SU-DHL-6 (cell line): ENCODE data around the gene CHCHD2.

Source experiments
- EZH2phosphoT487 ChIP-seq: fragments of 200-600 bp; sonication (generic), shearing (Covaris generic); conservative IDR thresholded peaks from 2 replicates; pipeline ENCODE4 v1.6.1; 2018; ENCODE audit warnings: mild to moderate bottlenecking, antibody characterized with exemption, low read length, moderate library complexity, mixed read lengths
- TF ChIP-seq, protein P1 (sequence below): fragments of 200-600 bp; sonication (generic); IDR thresholded peaks from one replicate; pipeline ENCODE4 v1.5.1; 2017; ENCODE audit warnings: antibody characterized with exemption, mild to moderate bottlenecking, low read length, moderate library complexity; ENCODE audit not compliant: insufficient read depth, poor library complexity, severe bottlenecking

DNA sequence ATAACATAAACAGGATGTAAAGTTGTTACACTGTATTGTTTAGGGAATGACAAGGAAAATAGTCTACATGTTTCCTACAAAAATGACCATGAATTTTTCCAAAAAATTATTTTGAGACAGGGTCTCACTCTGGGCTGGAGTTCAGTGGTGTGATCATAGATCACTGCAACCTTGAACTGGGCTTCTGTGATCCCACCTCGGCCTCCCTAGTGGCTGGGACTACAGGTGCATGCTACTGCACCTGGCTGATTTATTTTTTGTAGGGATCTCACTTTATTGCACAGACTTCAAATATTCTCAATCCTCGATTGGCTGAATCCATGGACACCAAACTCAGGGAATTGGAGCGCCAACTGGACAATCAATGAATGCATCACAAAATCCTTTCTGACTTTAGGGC is 6.6 kb downstream of the CHCHD2 start:
- TF ChIP-seq, protein P1, sequence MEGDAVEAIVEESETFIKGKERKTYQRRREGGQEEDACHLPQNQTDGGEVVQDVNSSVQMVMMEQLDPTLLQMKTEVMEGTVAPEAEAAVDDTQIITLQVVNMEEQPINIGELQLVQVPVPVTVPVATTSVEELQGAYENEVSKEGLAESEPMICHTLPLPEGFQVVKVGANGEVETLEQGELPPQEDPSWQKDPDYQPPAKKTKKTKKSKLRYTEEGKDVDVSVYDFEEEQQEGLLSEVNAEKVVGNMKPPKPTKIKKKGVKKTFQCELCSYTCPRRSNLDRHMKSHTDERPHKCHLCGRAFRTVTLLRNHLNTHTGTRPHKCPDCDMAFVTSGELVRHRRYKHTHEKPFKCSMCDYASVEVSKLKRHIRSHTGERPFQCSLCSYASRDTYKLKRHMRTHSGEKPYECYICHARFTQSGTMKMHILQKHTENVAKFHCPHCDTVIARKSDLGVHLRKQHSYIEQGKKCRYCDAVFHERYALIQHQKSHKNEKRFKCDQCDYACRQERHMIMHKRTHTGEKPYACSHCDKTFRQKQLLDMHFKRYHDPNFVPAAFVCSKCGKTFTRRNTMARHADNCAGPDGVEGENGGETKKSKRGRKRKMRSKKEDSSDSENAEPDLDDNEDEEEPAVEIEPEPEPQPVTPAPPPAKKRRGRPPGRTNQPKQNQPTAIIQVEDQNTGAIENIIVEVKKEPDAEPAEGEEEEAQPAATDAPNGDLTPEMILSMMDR = no peak
- TF ChIP-seq EZH2phosphoT487 = no peak
